GM19351 (cell line): ENCODE results near the gene CHCT1.

ENCODE experiments used
- ATAC-seq: cut with Tn5 transposase; IDR thresholded peaks from one replicate; pipeline ENCODE4 v1.9.1; 2021; ENCODE audit warnings: mild to moderate bottlenecking, moderate library complexity; ENCODE audit not compliant: unreplicated experiment

The CHCT1 gene

DNA sequence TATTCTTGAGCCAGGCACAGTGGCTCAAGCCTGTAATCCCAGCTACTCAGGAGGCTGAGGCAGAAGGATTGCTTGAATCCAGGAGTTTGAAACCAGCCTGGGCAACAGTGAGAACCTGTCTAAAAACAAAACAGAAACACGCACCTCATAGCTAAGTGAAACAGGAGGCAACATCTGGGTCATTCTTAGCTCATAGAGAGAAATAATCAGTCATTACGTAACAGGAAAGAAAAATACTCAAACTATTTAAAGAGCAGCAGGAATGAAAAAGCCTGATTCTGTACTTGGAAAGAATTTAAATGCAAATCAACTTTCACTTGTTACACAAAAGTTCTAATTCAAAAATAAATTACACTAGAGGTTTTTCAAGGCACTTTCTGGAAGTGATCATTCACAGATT is 17.2 kb downstream of the CHCT1 start:
- no peak for ATAC-seq

DNA sequence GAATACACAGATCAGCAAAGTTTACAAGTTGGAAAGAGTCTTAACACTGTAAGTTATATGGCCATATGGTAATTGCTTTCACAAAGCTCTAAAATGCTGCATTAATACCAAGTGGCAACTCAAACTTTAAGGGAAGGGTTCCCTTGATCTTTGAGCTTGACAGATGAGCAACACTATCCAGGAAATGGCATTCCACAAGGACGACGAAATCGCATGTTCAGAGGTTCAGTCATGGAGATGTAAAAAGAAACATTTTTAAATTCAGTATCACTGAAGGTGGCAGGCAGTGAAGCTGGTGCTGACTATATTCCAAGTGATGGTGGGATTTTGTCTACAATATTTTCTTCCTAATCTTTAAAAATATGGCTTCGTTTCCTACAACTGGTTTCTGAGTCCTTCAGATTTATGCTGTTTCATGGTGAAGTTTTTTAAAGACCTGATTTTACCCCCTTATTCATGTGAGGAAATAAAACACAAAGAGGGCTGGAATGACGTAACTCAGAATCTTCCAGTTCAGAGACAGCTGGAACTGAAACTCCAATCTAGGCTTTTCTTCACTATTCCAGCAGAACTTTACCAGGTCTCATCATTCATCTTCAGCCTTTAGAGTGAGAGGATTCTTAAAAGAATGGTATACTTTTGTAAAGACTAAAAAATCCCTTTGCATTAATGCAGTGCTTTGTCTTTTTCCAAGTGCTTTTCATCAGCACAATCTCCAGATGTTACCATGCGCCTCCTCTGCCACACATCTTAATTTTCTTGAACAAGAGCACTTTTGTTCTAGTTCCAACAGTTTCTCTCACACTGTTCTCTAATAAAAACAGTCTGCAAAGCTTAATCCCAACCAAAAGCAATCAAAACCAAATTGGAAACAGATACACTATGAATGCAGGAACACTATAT is 20.2 kb downstream of the CHCT1 start:
- ATAC-seq = no peak

DNA sequence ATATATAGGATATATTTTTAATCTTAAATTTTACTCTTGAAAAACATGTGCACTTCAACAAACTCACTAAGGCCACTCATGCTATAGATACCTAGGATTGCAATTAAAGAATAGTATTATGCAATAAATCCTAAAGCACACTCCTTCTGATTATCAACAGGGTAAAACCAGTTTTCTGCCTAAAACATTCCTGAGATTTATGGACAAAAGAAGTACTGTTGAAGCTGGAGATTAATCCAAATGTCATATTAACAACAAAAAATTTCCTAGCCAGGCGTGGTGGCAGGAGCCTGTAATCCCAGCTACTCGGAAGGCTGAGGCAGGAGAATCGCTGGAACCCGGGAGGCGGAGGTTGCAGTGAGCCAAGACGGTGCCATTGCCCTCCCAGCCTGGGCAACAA is 21.4 kb downstream of the CHCT1 start:
- no peak for ATAC-seq

DNA sequence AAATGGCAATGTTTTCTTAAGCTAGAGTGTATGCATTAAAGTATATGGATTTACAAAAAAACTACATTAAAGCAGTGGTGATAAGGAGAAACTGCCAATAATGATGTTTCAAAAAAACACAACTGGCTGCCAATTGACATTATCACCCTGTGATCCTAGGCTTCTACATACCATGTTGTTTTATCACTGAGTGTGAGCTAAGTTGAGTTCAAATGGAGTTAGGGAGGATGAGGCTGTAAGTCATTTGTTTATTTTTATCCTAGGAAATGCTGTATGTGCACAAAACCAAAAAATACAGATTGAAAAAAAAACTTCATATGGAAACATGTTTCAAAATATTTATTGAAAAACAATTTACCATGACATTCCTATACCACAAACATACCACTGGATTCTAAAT is 22.9 kb downstream of the CHCT1 start:
- no peak for ATAC-seq

DNA sequence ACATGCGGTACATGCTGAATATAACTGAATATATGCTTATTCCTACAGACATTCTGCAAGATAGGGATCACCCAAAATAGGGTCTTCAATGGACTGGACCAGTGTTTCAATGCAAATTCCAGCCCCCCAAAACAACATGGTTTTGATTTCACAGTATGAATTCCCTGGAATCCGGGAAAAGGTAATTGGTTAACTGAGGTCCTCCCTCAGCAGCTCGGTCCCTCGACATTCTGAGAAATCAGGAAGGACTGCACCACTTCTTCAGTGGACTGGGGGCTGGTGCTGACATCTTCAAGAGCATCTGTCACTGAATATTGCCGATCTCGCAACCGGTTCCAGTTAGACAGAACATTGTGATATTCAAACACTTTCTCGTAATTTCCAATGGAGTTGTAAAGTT is 25.1 kb downstream of the CHCT1 start:
- ATAC-seq = no peak

DNA sequence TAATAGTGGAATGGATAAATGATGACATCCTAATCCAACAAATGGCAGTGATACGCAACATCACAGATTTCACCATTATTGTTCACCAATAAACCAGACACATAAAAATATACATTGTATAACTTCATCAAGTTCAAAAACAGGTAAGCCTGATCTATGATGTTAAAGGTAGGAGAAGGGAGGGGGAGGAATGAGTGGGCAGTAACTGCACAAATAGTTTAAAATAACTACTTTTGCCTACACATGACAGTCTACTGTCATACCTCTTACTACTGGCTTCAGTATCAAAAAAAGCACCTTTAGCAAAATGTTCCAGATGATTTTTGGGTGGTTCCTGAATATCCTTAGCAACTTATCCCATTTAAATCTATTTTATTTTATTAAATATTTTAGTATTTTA is 28.8 kb downstream of the CHCT1 start:
- ATAC-seq = no peak

- ATAC-seq = no peak
Observed at GRCh38 chr17:60451965-60452364, 29.7 kb downstream of the CHCT1 start.

DNA sequence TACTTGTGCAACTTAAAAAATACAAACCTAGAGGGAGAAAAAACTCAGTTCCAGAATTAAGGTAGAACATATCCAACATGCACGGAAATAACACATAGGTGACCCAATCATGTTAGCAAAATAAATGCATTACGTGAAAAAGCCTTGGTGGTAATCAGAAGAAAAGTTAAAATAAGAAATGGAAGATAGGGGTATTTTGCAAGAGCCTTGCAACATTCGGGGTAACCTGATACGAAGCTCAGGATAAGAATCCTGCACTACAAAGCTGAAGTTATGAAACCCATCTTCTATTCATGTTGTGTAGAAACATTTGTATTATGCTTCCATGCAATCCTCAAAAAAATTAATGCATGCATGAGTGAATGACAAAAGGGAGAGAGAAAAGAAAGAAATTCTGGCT is 33.1 kb downstream of the CHCT1 start:
- ATAC-seq = no peak

DNA sequence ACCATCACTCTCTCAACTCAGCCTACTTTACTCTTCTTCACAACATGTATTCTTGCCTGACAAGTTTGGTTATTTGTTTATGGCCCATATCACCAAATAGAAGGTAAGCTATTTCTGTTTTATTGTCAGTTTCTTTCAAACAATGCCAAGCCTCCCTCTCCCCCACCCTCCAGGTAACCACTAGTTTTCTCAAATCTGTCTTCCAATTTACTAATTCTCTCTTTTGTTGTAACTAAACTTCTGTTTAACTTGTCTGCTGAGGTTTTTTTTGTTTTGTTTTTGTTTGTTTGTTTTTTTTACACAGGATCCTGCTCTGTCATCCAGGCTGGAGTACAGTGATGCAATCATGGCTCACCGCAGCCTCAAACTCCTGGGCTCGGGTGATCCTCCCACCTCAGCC is 34.9 kb downstream of the CHCT1 start:
- ATAC-seq = no peak

GRCh38 chr17:60461584-60461983 is 39.3 kb downstream of the CHCT1 start:
- ATAC-seq = no peak

GRCh38 chr17:60463157-60463835 is 41.0 kb downstream of the CHCT1 start:
- no peak for ATAC-seq

DNA sequence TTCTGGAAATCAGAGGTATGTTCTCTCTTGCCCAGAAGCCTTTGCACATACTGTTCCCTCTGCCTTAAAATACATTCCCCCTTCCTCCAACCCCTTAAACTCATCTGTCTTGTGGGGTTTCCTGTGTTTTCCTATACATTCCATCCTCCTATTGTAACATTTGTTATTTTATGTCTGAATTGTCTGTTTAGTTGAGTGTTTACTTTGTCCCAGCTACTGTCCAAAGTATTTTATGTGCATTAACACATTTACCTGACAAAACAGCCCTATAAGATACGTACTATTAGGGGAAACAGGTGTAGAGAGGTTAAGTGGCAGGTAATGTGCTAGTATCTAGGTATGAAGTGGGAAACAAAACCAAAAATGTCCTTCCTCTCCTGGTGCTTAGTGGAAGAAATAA is 42.1 kb downstream of the CHCT1 start:
- no peak for ATAC-seq

- ATAC-seq = no peak
Observed at GRCh38 chr17:60468371-60468770, 46.1 kb downstream of the CHCT1 start.

GRCh38 chr17:60471451-60471850 is 49.2 kb downstream of the CHCT1 start:
- no peak for ATAC-seq

- ATAC-seq = no peak
Observed at GRCh38 chr17:60472449-60472848, 50.2 kb downstream of the CHCT1 start.

DNA sequence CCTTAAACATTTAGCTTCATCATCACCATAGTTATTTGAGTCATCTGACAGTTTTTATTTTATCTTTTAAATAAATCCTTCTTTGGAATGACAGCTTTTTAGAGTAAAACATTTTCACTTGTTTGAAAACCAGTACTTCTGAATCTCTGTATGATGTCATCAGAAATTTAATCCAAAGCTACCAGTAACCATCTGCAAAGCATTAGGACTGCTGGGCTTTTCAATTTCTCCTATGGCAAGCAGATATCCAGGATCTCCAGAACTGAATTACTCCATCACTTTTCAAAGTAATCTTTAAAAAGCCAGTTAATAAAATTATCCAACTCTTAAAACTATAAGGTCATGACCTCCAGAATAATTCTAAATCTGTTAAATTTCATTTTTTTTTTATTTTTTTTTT is 51.5 kb downstream of the CHCT1 start:
- no peak for ATAC-seq
